ENCODE results near the gene ZNF326. TPM values are rescaled to one million over a fixed set of nuclear protein-coding genes. Genes with fewer than 3 reads are reported as not detected.

Gene ZNF326
- total RNA-seq, 2 experiments from 2014 or later: 17.4 to 17.9 TPM

- CTCF ChIA-PET: interaction anchor here (0.5 to 0.8 kb wide), 3 partner anchors 22 to 504 kb away, joined by 3 read pairs; no protein-coding TSS in a partner anchor
- Mint-ChIP-seq H3K27ac (no peak overlapping the region), H3K27me3 (ENCODE audit: low read depth) (peaks cover 13% of the 10 kb centered on the region), H3K4me3 (no peak overlapping the region), H3K9me3 (peaks cover 1% of the 10 kb centered on the region), H3K4me1 (ENCODE audit: low read depth) (no peaks in the 10 kb centered on the region), H3K36me3 (ENCODE audit: low read depth) (no peaks in the 10 kb centered on the region)
- intact Hi-C loops (cut with micrococcal nuclease): no loop called here
- no peak for DNase-seq
Measured at GRCh38 chr1:90067194-90067931, 72.5 kb downstream of the ZNF326 start.

GRCh38 chr1:90068611-90069280 lies 73.8 kb downstream of the ZNF326 start:
- DNase-seq: no peak
- peaks cover 11% of the 10 kb centered on the region for H3K27me3 Mint-ChIP-seq (ENCODE audit: low read depth)
- H3K4me1 Mint-ChIP-seq (ENCODE audit: low read depth): no peaks in the 10 kb centered on the region
- no peak overlapping the region for H3K27ac Mint-ChIP-seq
- H3K36me3 Mint-ChIP-seq (ENCODE audit: low read depth): no peaks in the 10 kb centered on the region
- H3K4me3 Mint-ChIP-seq: no peak overlapping the region
- intact Hi-C loops (cut with micrococcal nuclease): no loop called here
- CTCF ChIA-PET: no interaction called here
- peaks cover 1% of the 10 kb centered on the region for H3K9me3 Mint-ChIP-seq

GRCh38 chr1:90074137-90074536 lies 79.2 kb downstream of the ZNF326 start:
- Mint-ChIP-seq H3K36me3 (ENCODE audit: low read depth) (no peaks in the 10 kb centered on the region), H3K4me3 (no peak overlapping the region), H3K9me3 (no peaks in the 10 kb centered on the region), H3K4me1 (ENCODE audit: low read depth) (no peaks in the 10 kb centered on the region), H3K27me3 (ENCODE audit: low read depth) (peaks cover 9% of the 10 kb centered on the region), H3K27ac (no peak overlapping the region)
- intact Hi-C loops (cut with micrococcal nuclease): no loop called here
- CTCF ChIA-PET: no interaction called here
- DNase-seq: no peak

GRCh38 chr1:90074566-90074965 lies 79.7 kb downstream of the ZNF326 start:
- H3K4me3 Mint-ChIP-seq: no peak overlapping the region
- H3K27me3 Mint-ChIP-seq (ENCODE audit: low read depth): peaks cover 9% of the 10 kb centered on the region
- no peaks in the 10 kb centered on the region for H3K9me3 Mint-ChIP-seq
- CTCF ChIA-PET: no interaction called here
- no peak overlapping the region for H3K27ac Mint-ChIP-seq
- intact Hi-C loops (cut with micrococcal nuclease): no loop called here
- H3K36me3 Mint-ChIP-seq (ENCODE audit: low read depth): no peaks in the 10 kb centered on the region
- H3K4me1 Mint-ChIP-seq (ENCODE audit: low read depth): no peaks in the 10 kb centered on the region
- no peak for DNase-seq

GRCh38 chr1:90074970-90075391 lies 80.1 kb downstream of the ZNF326 start:
- intact Hi-C loops (cut with micrococcal nuclease): no loop called here
- CTCF ChIA-PET: no interaction called here
- Mint-ChIP-seq H3K4me1 (ENCODE audit: low read depth) (no peaks in the 10 kb centered on the region), H3K27me3 (ENCODE audit: low read depth) (peaks cover 9% of the 10 kb centered on the region), H3K4me3 (no peak overlapping the region), H3K27ac (no peak overlapping the region), H3K36me3 (ENCODE audit: low read depth) (no peaks in the 10 kb centered on the region), H3K9me3 (no peaks in the 10 kb centered on the region)
- DNase-seq: no peak

GRCh38 chr1:90083995-90084394 lies 89.1 kb downstream of the ZNF326 start:
- H3K4me3 Mint-ChIP-seq: no peak overlapping the region
- intact Hi-C loops (cut with micrococcal nuclease): no loop called here
- no peaks in the 10 kb centered on the region for H3K9me3 Mint-ChIP-seq
- no peaks in the 10 kb centered on the region for H3K4me1 Mint-ChIP-seq (ENCODE audit: low read depth)
- no peak overlapping the region for H3K27ac Mint-ChIP-seq
- H3K36me3 Mint-ChIP-seq (ENCODE audit: low read depth): no peaks in the 10 kb centered on the region
- DNase-seq: no peak
- CTCF ChIA-PET: no interaction called here
- H3K27me3 Mint-ChIP-seq (ENCODE audit: low read depth): peaks cover 12% of the 10 kb centered on the region

Other genes with a start within 250 kb of the ZNF326 start
- 10 to 100 TPM; 14.4 to 15.0 TPM for gene LRRC8D, start 174.1 kb upstream of the ZNF326 start, total RNA-seq